ENCODE measurements around the gene SF3B2.
A peak's percentile ranks its signal among the peaks of the same experiment; 100 is the strongest.
"Not testable (repeated sequence)": the region's sequence is repeated elsewhere in the genome, so short reads cannot be mapped to it uniquely, and the experiment has no call there.

Gene SF3B2

DNA sequence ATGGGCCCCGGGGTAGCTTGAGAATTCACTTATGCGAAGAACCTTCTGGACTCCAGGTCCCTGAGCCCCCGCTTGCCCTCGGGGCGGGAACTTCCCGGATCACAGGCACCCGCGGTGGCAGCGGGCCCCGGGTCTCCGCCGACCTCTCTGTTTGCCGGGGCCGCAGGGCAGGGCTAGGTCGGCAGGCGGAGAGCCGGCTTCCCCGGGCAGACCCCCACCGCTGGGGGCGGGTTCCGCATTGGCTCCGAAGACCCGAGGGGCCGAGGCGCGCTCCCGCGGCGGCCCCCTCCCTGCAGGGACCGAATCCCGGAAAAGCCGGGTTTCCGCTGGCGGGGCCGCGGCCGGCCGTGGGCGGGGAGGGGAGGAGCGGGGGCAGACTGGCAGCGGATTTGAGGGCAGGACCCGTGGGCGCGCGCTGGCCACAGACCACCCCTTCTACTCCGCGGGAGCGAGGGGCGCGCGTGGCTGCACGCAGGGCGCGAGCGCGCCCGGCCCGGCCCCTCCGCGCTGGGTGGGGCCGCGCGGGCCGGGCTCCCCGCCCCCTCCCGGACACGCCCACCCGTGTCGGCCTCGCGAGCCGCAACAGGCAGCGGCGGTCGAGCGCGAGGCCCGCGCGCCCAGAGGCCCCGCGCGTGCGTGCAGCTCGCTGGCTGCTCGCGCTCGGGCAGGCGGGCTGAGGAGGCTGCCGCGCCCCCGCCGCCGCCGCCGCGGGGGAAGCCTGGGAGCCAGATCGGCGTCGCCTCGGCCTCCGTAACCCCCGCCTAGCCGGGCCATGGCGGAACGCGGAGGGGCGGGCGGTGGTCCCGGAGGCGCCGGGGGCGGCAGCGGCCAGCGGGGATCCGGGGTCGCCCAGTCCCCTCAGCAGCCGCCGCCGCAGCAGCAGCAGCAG is 17.8 kb downstream of the SF3B2 start, which contains the start of gene PACS1:
TSS of gene PACS1 (plus strand) at position 558 of the 889 bp plus-strand sequence. CDS start at position 773, 215 bp downstream.
- Histone ChIP-seq H3K27me3 (replicated peaks; ENCODE audit: control insufficient read depth, insufficient read depth, low read length) (no peaks in the 10 kb centered on the region), H3K9ac (ENCODE audit: low read length) (peak within 1 kb of the TSS; percentile 91), H3K4me3 (ENCODE audit: low read length) (peak within 1 kb of the TSS; percentile 85), H3K9me3 (ENCODE audit: control insufficient read depth, low read length) (no peaks in the 10 kb centered on the region), H3K4me1 (ENCODE audit: control insufficient read depth, insufficient read depth, low read length) (peaks cover 29% of the 10 kb centered on the region), H3K36me3 (ENCODE audit: control insufficient read depth, insufficient read depth, low read length, severe bottlenecking) (peaks cover 54% of the 10 kb centered on the region)
- peak; percentile 94 for DNase-seq (ENCODE audit: low read depth)

DNA sequence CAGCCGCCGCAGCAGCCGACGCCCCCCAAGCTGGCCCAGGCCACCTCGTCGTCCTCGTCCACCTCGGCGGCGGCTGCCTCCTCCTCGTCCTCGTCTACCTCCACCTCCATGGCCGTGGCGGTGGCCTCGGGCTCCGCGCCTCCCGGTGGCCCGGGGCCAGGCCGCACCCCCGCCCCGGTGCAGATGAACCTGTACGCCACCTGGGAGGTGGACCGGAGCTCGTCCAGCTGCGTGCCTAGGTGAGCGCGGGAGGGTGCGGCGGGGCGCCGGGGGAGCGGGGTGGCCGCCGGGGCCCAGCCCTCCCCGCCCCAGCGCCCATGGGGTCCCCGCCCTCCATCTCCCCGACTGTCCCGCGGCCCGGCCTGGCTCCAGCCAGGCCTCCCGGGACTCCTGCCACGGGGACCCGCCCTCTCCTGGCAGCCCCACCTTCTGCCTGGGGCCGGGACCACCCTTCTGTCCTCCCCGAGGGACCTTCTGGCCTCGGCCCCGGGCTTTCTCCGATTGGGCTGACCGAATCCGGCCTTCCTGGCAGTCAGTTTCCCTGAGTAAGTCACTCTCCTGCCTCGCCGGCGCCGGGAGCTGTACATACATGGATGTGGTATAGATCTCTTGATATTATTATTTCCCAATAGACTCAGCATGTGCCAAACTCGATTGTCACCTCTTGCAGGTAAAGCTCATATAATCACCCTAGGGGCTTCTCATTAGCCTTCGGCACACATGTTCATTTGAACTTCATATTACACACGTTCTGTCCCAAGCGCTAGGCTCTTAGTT is 18.6 kb downstream of the SF3B2 start:
- Histone ChIP-seq H3K36me3 (ENCODE audit: control insufficient read depth, insufficient read depth, low read length, severe bottlenecking) (peaks cover 46% of the 10 kb centered on the region), H3K9me3 (ENCODE audit: control insufficient read depth, low read length) (no peaks in the 10 kb centered on the region), H3K4me3 (ENCODE audit: low read length) (peak overlapping the region; percentile 85), H3K9ac (ENCODE audit: low read length) (peak overlapping the region; percentile 88), H3K4me1 (ENCODE audit: control insufficient read depth, insufficient read depth, low read length) (peaks cover 29% of the 10 kb centered on the region), H3K27me3 (replicated peaks; ENCODE audit: control insufficient read depth, insufficient read depth, low read length) (no peaks in the 10 kb centered on the region)
- peak; percentile 76 for DNase-seq (ENCODE audit: low read depth)

DNA sequence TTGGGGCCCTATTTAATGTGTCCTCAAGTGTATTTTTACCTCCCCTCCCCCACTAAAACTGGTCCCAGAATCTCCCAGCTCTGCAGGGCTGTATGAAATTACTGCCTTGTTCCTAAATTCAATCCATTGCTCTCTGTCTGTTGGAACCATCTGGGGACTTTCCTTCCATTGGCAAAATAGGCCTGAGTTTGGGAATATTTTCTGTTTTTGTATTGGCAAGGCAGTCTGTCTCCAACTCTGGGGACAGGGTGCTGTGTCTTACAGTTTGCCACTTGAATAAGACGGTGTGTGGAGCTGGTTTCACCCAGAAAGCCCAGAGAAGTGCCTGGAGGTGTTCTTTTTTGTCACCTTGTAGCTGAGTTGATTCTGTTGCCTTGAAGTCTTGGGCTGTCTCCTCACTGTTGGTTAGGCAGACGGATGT is 19.2 kb downstream of the SF3B2 start:
- Histone ChIP-seq H3K36me3 (ENCODE audit: control insufficient read depth, insufficient read depth, low read length, severe bottlenecking) (peaks cover 40% of the 10 kb centered on the region), H3K27me3 (replicated peaks; ENCODE audit: control insufficient read depth, insufficient read depth, low read length) (no peaks in the 10 kb centered on the region), H3K4me1 (ENCODE audit: control insufficient read depth, insufficient read depth, low read length) (peaks cover 29% of the 10 kb centered on the region), H3K4me3 (ENCODE audit: low read length) (peak overlapping the region; percentile 85), H3K9ac (ENCODE audit: low read length) (peak overlapping the region; percentile 88), H3K9me3 (ENCODE audit: control insufficient read depth, low read length) (no peaks in the 10 kb centered on the region)
- no peak for DNase-seq (ENCODE audit: low read depth)

DNA sequence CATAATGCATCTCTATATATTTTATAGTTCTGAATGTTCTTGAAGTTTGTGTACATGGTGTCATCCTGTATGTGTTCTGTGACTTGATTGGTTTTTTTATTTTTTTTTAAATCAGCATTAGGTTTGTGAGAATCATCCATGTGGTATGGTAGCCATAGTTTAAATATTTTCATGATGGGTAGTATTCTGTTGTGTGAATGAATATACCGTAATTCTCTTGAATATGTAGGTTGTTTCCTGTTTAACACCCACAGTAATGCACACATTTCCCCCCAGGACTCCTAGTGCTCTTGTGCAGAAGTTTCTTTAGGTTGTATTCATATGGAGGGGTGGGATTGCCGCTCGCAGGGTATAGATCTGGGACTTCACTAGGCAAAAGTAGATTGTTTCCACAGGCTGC is 19.9 kb downstream of the SF3B2 start:
- H3K9me3 ChIP-seq (ENCODE audit: control insufficient read depth, low read length) = no peaks in the 10 kb centered on the region
- H3K9ac ChIP-seq (ENCODE audit: low read length) = peak overlapping the region; percentile 88
- H3K36me3 ChIP-seq (ENCODE audit: control insufficient read depth, insufficient read depth, low read length, severe bottlenecking) = peaks cover 33% of the 10 kb centered on the region
- peak overlapping the region; percentile 85 for H3K4me3 ChIP-seq (ENCODE audit: low read length)
- no peaks in the 10 kb centered on the region for H3K27me3 ChIP-seq (replicated peaks; ENCODE audit: control insufficient read depth, insufficient read depth, low read length)
- DNase-seq (ENCODE audit: low read depth) = no peak
- peaks cover 29% of the 10 kb centered on the region for H3K4me1 ChIP-seq (ENCODE audit: control insufficient read depth, insufficient read depth, low read length)

DNA sequence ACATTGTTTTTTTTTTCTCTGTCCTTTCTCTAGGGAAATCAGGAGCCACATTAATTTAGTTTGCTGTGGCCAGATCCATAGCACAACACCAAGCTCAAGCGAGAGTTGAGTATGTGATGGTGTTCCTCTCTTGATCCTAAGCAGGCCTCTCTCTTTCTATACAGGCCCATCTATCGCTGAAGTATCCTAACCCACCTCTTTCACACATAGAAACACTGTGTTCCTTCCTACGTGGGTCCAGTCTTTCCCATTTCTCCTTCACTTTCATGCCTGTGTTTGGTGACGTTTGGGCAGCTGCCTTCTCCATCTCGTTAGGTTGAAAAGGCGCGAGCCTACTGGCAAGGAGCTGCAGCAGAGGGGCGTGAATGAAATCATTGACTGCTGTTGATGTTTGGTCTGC is 20.4 kb downstream of the SF3B2 start:
- Histone ChIP-seq H3K9ac (ENCODE audit: low read length) (no peak overlapping the region), H3K27me3 (replicated peaks; ENCODE audit: control insufficient read depth, insufficient read depth, low read length) (no peaks in the 10 kb centered on the region), H3K36me3 (ENCODE audit: control insufficient read depth, insufficient read depth, low read length, severe bottlenecking) (peaks cover 28% of the 10 kb centered on the region), H3K4me3 (ENCODE audit: low read length) (no peak overlapping the region), H3K4me1 (ENCODE audit: control insufficient read depth, insufficient read depth, low read length) (peaks cover 29% of the 10 kb centered on the region), H3K9me3 (ENCODE audit: control insufficient read depth, low read length) (no peaks in the 10 kb centered on the region)
- no peak for DNase-seq (ENCODE audit: low read depth)

DNA sequence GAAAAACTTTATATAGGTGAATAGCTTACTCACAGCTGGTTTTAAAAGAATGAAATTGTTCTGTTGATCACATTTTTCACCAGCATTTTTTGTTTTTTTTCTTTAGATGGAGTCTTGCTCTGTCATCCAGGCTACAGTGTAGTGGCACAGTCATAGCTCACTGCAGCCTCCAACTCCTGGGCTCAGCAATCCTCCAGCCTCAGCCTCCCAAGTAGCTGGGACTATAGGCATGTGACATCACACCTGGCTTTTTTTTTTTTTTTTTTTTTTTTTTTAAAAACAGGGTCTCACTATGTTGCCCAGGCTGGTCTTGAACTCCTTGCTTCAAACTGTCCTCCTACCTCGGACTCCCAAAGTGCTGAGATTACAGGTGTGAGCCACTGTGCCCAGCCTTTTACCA is 21.5 kb downstream of the SF3B2 start:
- Histone ChIP-seq H3K9me3 (ENCODE audit: control insufficient read depth, low read length) (no peaks in the 10 kb centered on the region), H3K4me3 (ENCODE audit: low read length) (no peak overlapping the region), H3K9ac (ENCODE audit: low read length) (no peak overlapping the region), H3K36me3 (ENCODE audit: control insufficient read depth, insufficient read depth, low read length, severe bottlenecking) (peaks cover 17% of the 10 kb centered on the region), H3K27me3 (replicated peaks; ENCODE audit: control insufficient read depth, insufficient read depth, low read length) (no peaks in the 10 kb centered on the region), H3K4me1 (ENCODE audit: control insufficient read depth, insufficient read depth, low read length) (peaks cover 20% of the 10 kb centered on the region)
- DNase-seq (ENCODE audit: low read depth) = no peak

DNA sequence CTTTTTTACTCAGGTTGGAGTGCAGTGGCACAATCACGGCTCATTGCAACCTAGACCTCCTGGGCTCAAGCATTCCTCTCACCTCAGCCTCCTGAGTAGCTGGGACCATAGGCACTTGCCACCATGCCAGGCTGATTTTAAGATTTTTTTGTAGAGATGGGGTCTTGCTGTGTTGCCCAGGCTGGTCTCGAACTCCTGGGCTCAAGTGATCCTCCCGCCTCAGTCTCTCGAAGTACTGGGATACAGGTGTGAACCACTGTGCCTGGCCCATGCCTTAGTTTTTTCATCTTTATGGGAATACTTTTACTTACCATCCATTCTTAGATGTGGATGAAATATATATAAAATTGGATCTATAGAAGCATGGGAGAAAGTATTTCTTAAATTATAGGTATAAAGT is 23.1 kb downstream of the SF3B2 start:
- H3K4me3 ChIP-seq (ENCODE audit: low read length) = no peak overlapping the region
- no peak for DNase-seq (ENCODE audit: low read depth)
- H3K9ac ChIP-seq (ENCODE audit: low read length) = no peak overlapping the region
- H3K4me1 ChIP-seq (ENCODE audit: control insufficient read depth, insufficient read depth, low read length) = peaks cover 13% of the 10 kb centered on the region
- H3K27me3 ChIP-seq (replicated peaks; ENCODE audit: control insufficient read depth, insufficient read depth, low read length) = no peaks in the 10 kb centered on the region
- peaks cover 10% of the 10 kb centered on the region for H3K36me3 ChIP-seq (ENCODE audit: control insufficient read depth, insufficient read depth, low read length, severe bottlenecking)
- H3K9me3 ChIP-seq (ENCODE audit: control insufficient read depth, low read length) = no peaks in the 10 kb centered on the region

DNA sequence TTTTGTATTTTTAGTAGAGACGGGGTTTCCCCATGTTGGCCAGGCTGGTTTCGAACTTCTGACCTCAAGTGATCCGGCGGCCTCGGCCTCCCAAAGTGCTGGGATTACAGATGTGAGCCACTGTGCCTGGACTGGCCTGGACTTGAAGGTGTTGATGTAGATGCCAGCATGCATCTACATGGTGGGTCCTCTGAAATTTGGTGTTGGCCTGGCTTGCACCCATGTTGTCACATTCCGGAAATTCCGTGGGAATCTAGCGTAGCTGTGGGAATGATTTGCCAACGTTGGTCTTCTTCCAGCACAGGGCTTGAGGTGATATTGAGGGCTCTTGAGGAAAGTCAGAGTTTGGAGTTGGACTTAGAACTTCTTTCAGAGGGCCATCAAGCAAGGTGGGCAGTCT is 24.4 kb downstream of the SF3B2 start:
- H3K9ac ChIP-seq (ENCODE audit: low read length) = no peak overlapping the region
- no peak for DNase-seq (ENCODE audit: low read depth)
- H3K4me1 ChIP-seq (ENCODE audit: control insufficient read depth, insufficient read depth, low read length) = peaks cover 21% of the 10 kb centered on the region
- H3K27me3 ChIP-seq (replicated peaks; ENCODE audit: control insufficient read depth, insufficient read depth, low read length) = no peaks in the 10 kb centered on the region
- no peaks in the 10 kb centered on the region for H3K9me3 ChIP-seq (ENCODE audit: control insufficient read depth, low read length)
- H3K36me3 ChIP-seq (ENCODE audit: control insufficient read depth, insufficient read depth, low read length, severe bottlenecking) = peaks cover 10% of the 10 kb centered on the region
- no peak overlapping the region for H3K4me3 ChIP-seq (ENCODE audit: low read length)

DNA sequence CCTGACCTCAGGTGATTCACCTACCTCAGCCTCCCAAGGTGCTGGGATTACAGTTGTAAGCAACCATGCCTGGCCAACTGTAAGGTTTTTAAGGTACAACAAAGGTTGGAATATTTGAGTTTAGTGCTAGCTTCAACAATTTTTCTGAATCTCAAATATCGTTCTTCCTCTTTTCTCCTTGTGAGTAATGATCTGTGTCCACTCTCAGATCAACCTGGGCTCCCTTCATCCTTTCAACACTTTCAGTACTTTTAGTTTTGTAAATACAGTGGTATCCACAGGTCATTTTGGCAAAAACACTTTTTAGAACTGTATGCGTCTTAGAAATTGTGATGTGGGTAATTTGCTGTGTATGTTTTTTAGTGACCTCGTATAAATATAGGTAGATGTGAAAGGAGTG is 25.8 kb downstream of the SF3B2 start:
- no peak for DNase-seq (ENCODE audit: low read depth)
- Histone ChIP-seq H3K27me3 (replicated peaks; ENCODE audit: control insufficient read depth, insufficient read depth, low read length) (no peaks in the 10 kb centered on the region), H3K36me3 (ENCODE audit: control insufficient read depth, insufficient read depth, low read length, severe bottlenecking) (peaks cover 9% of the 10 kb centered on the region), H3K4me3 (ENCODE audit: low read length) (no peak overlapping the region), H3K9me3 (ENCODE audit: control insufficient read depth, low read length) (no peaks in the 10 kb centered on the region), H3K9ac (ENCODE audit: low read length) (no peak overlapping the region), H3K4me1 (ENCODE audit: control insufficient read depth, insufficient read depth, low read length) (peaks cover 20% of the 10 kb centered on the region)

DNA sequence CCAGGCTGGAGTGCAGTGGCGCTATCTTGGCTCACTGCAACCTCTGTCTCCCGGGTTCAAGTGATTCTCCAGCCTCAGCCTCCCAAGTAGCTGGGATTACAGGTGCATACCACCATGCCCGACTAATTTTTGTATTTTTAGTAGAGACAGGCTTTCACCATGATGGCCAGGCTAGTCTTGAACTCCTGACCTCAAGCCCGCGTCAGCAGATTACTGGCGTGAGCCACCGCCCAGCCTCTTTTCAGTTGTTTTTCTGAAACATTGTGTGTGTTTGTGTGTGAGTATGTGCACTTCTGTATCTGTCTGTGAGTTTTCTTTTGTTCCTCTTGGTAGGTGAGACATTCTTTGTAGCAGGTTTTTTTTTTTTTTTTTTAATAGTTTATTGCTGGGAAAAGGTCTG is 26.8 kb downstream of the SF3B2 start:
- H3K4me1 ChIP-seq (ENCODE audit: control insufficient read depth, insufficient read depth, low read length) = peaks cover 30% of the 10 kb centered on the region
- H3K9me3 ChIP-seq (ENCODE audit: control insufficient read depth, low read length); H3K36me3 ChIP-seq (ENCODE audit: control insufficient read depth, insufficient read depth, low read length, severe bottlenecking): not testable (repeated sequence)

DNA sequence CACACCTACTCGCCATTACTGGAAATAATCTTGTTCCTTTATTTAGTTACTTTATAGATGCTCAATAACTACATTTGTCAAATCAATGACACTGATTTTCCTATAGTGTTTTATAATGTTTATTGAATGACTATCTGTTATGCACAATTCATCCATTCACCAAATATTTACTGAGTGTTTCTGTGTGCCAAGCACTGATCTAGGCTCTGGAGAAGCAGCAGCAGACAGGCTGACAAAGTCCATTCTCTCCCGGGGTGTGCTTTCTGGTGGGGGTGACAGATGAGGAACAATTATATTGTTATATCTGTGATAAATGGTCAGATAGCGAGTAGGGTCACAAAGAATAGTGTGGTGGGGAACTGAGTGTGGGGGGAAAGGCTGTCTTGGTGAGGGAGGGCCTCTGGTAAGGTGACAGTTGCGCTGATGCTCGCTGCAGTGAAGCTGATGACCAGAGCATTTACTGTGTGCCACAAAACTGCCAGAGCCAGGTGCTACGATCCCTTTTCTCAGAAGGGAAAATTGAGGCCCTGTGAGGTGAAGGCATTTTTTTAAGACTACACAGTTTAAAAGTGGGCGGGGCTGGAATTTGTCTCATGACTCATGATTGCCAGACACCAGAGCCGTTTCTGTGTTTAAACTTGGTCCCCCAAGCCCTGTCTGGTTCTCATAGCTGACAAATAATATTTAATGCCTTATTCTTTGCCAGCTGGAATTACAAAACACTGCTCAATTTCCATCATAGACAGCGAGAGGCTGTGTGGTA is 28.1 kb downstream of the SF3B2 start:
- no peaks in the 10 kb centered on the region for H3K27me3 ChIP-seq (replicated peaks; ENCODE audit: control insufficient read depth, insufficient read depth, low read length)
- H3K36me3 ChIP-seq (ENCODE audit: control insufficient read depth, insufficient read depth, low read length, severe bottlenecking) = no peaks in the 10 kb centered on the region
- no peaks in the 10 kb centered on the region for H3K9me3 ChIP-seq (ENCODE audit: control insufficient read depth, low read length)
- peaks cover 38% of the 10 kb centered on the region for H3K4me1 ChIP-seq (ENCODE audit: control insufficient read depth, insufficient read depth, low read length)
- no peak overlapping the region for H3K4me3 ChIP-seq (ENCODE audit: low read length)
- peak; percentile 93 for DNase-seq (ENCODE audit: low read depth)
- H3K9ac ChIP-seq (ENCODE audit: low read length) = no peak overlapping the region

More for the DNA sequence above, 26.8 kb downstream of the SF3B2 start:
- not testable (repeated sequence) for H3K4me3 ChIP-seq (ENCODE audit: low read length); H3K9ac ChIP-seq (ENCODE audit: low read length); H3K27me3 ChIP-seq (replicated peaks; ENCODE audit: control insufficient read depth, insufficient read depth, low read length); DNase-seq (ENCODE audit: low read depth)

All from adipocyte (in vitro differentiated cells).